Fibroblast of lung (primary cell): ENCODE data around the gene ZFPL1. TPM values are rescaled to one million over a fixed set of nuclear protein-coding genes. Genes with fewer than 3 reads are reported as not detected.
A peak's percentile ranks its signal among the peaks of the same experiment; 100 is the strongest.

Experiments
- DNase-seq, 2 donors: peaks; one replicate each; pipeline versions ENCODE4 v3.0.0 to v3.0.0-alpha.2; 2010; ENCODE audit warnings: low read depth in 2 of 2
- H2AFZ ChIP-seq: 2 replicates; pipeline ENCODE4 v1.5.1; 2012; ENCODE audit warnings: low read length, control low read depth, inconsistent platforms
- H3K27ac ChIP-seq: 2 replicates; pipeline ENCODE4 v1.5.1; 2011; ENCODE audit warnings: low read length, control low read depth; ENCODE audit not compliant: insufficient read depth
- H3K27me3 ChIP-seq: 2 replicates; pipeline ENCODE4 v1.5.1; 2011; ENCODE audit warnings: mild to moderate bottlenecking, low read length; ENCODE audit not compliant: control insufficient read depth, insufficient read depth
- H3K36me3 ChIP-seq: 2 replicates; pipeline ENCODE4 v1.5.1; 2011; ENCODE audit warnings: low read length; ENCODE audit not compliant: control insufficient read depth, insufficient read depth
- H3K4me1 ChIP-seq: 2 replicates; pipeline ENCODE4 v1.5.1; 2011; ENCODE audit warnings: low read length; ENCODE audit not compliant: control insufficient read depth, insufficient read depth; ENCODE audit errors: extremely low read depth
- H3K4me2 ChIP-seq: 2 replicates; pipeline ENCODE4 v1.5.1; 2011; ENCODE audit warnings: low read length, control low read depth; ENCODE audit not compliant: insufficient read depth; ENCODE audit errors: extremely low read depth
- H3K4me3 ChIP-seq, 4 experiments: fragments of 200-600 bp in 1 of 4; sonication (generic) in 1 of 4; replicated peaks in 1 of 4; 2 replicates each; pipeline ENCODE4 v1.5.1; 2011 to 2016; ENCODE audit warnings: low read length in 4 of 4, low read depth in 3 of 4, mild to moderate bottlenecking in 3 of 4, control low read depth in 2 of 4, inconsistent platforms in 1 of 4, mixed read lengths in 1 of 4; ENCODE audit not compliant: insufficient read depth in 1 of 4; ENCODE audit errors: control extremely low read depth in 1 of 4
- H3K79me2 ChIP-seq: 2 replicates; pipeline ENCODE4 v1.5.1; 2012; ENCODE audit warnings: mild to moderate bottlenecking, low read length, inconsistent platforms; ENCODE audit not compliant: control insufficient read depth, insufficient read depth
- H3K9ac ChIP-seq: 2 replicates; pipeline ENCODE4 v1.5.1; 2011; ENCODE audit warnings: mild to moderate bottlenecking, low read length, control low read depth; ENCODE audit not compliant: insufficient read depth
- H3K9me3 ChIP-seq: 2 replicates; pipeline ENCODE4 v1.5.1; 2012; ENCODE audit warnings: low read depth, low read length; ENCODE audit not compliant: control insufficient read depth, insufficient read depth
- H4K20me1 ChIP-seq: 2 replicates; pipeline ENCODE4 v1.5.1; 2011; ENCODE audit warnings: low read length; ENCODE audit not compliant: control insufficient read depth, insufficient read depth; ENCODE audit errors: extremely low read depth
- CTCF ChIP-seq, 2 donors: IDR thresholded peaks in 1 of 2; conservative IDR thresholded peaks in 1 of 2; 1 replicate in 1 of 2; 2 replicates in 1 of 2; pipeline ENCODE4 v1.5.1; 2011 to 2012; ENCODE audit warnings: low read length in 2 of 2, control low read depth in 1 of 2, inconsistent platforms in 1 of 2, low read depth in 1 of 2, mild to moderate bottlenecking in 1 of 2
- EZH2 ChIP-seq: IDR thresholded peaks from 2 replicates; pipeline ENCODE4 v1.5.1; 2012; ENCODE audit warnings: low read length, control low read depth, mild to moderate bottlenecking; ENCODE audit errors: missing control alignments
- polyA plus RNA-seq, 2 donors: library from polyadenylated mRNA; depleted of rRNA in 1 of 2; stranded (reverse) in 1 of 2; unstranded in 1 of 2; fragments of >200 nt; gene quantifications; 2 replicates each; pipeline ENCODE4 v1.2.1, GENCODE V29; 2011 to 2012; ENCODE audit warnings: missing spikeins in 1 of 2
- total RNA-seq: library from RNA; depleted of rRNA; stranded (reverse); fragments of >200 nt; gene quantifications from 2 replicates; pipeline ENCODE4 v1.2.1, GENCODE V29; 2014

The ZFPL1 gene
- total and polyA plus RNA-seq, 2 donors (not counting 1 experiment from before 2014, with no cell fraction given), result 30.8 to 36.0 TPM

GRCh38 chr11:65042891-65043290 lies 41.1 kb upstream of the ZFPL1 start:
- Histone ChIP-seq H3K27ac (no peak overlapping the region), H3K79me2 (peaks cover 9% of the 10 kb centered on the region), H4K20me1 (no peaks in the 10 kb centered on the region), H3K27me3 (no peaks in the 10 kb centered on the region), H3K4me3 (no peak overlapping the region), H3K9ac (no peak overlapping the region), H2AFZ (no peak overlapping the region), H3K36me3 (peaks cover 8% of the 10 kb centered on the region), H3K4me1 (no peaks in the 10 kb centered on the region), H3K4me2 (no peak overlapping the region), H3K9me3 (no peaks in the 10 kb centered on the region)
- TF ChIP-seq EZH2 (no peak), CTCF (conservative IDR thresholded peaks at IDR 0.05 in 1 of 2, IDR thresholded peaks at IDR 0.05 in 1 of 2; ENCODE audit: low read depth in 1 of 2, low read length in 2 of 2) (no peak)
- DNase-seq, result no peak

GRCh38 chr11:65043881-65044501 lies 40.0 kb upstream of the ZFPL1 start:
- Histone ChIP-seq H3K27me3 (no peaks in the 10 kb centered on the region), H3K27ac (no peak overlapping the region), H3K4me1 (no peaks in the 10 kb centered on the region), H2AFZ (no peak overlapping the region), H3K36me3 (peaks cover 4% of the 10 kb centered on the region), H3K4me3 (no peak overlapping the region), H3K79me2 (peaks cover 9% of the 10 kb centered on the region), H4K20me1 (no peaks in the 10 kb centered on the region), H3K9me3 (no peaks in the 10 kb centered on the region), H3K4me2 (no peak overlapping the region), H3K9ac (no peak overlapping the region)
- peak; percentile 23 to 45 for DNase-seq
- TF ChIP-seq CTCF (conservative IDR thresholded peaks at IDR 0.05 in 1 of 2, IDR thresholded peaks at IDR 0.05 in 1 of 2; ENCODE audit: low read depth in 1 of 2, low read length in 2 of 2) (no peak), EZH2 (no peak)

- Histone ChIP-seq H3K36me3 (peaks cover 4% of the 10 kb centered on the region), H3K4me3 (no peak overlapping the region)
These were observed 39.0 kb upstream of the ZFPL1 start for GRCh38 chr11:65045061-65045460.

More at GRCh38 chr11:65045061-65045460, 39.0 kb upstream of the ZFPL1 start:
- H3K4me1 ChIP-seq, result no peaks in the 10 kb centered on the region
- no peaks in the 10 kb centered on the region for H3K9me3 ChIP-seq
- H4K20me1 ChIP-seq, result no peaks in the 10 kb centered on the region
- H3K4me2 ChIP-seq, result no peak overlapping the region
- peaks cover 9% of the 10 kb centered on the region for H3K79me2 ChIP-seq
- H3K27me3 ChIP-seq, result no peaks in the 10 kb centered on the region
- TF ChIP-seq EZH2 (no peak), CTCF (conservative IDR thresholded peaks at IDR 0.05 in 1 of 2, IDR thresholded peaks at IDR 0.05 in 1 of 2; ENCODE audit: low read depth in 1 of 2, low read length in 2 of 2) (no peak)
- no peak overlapping the region for H3K27ac ChIP-seq
- no peak for DNase-seq
- H3K9ac ChIP-seq, result no peak overlapping the region
- H2AFZ ChIP-seq, result no peak overlapping the region
